Endothelial cell of umbilical vein (primary cell): Measurements from ENCODE around the gene GATAD2A. TPM values are rescaled to one million over a fixed set of nuclear protein-coding genes. Genes with fewer than 3 reads are reported as not detected.
"Not testable (repeated sequence)": the region's sequence is repeated elsewhere in the genome, so short reads cannot be mapped to it uniquely, and the experiment has no call there.

Experiments
- BruUV-seq: library from RNA; stranded (reverse); fragments of 400-500 nt; replicated peaks from 2 replicates; lab custom pipeline; 2021; lab: Mats Ljungman, UMichigan
- CTCF ChIA-PET: fragments of 300-600, 350-600 bp; sonication (Branson Sonifier 250); formaldehyde crosslinking; loops from one replicate; lab custom pipeline; 2021; ENCODE audit warnings: antibody characterized with exemption, inconsistent platforms; lab: Charles Lee
- POLR2A ChIA-PET: fragments of 300-600, 350-600 bp; sonication (Branson Sonifier 250); formaldehyde crosslinking; loops from one replicate; lab custom pipeline; 2021; ENCODE audit warnings: antibody characterized with exemption, inconsistent platforms; lab: Charles Lee
- DNase-seq: peaks from one replicate; pipeline ENCODE4 v3.0.0-alpha.2; 2011; ENCODE audit warnings: low read depth, low spot score
- FAIRE-seq: peaks from 2 replicates; lab custom pipeline; 2011; peaks lifted over from hg19 to GRCh38; lab: Jason Lieb, UNC
- H2AFZ ChIP-seq: 2 replicates; pipeline ENCODE4 v1.6.0; 2012; ENCODE audit warnings: low read depth, low read length, control low read depth, inconsistent platforms
- H3K27ac ChIP-seq: 2 replicates; pipeline ENCODE4 v1.5.1; 2011; ENCODE audit warnings: low read depth, mild to moderate bottlenecking, control low read depth, low read length, moderate library complexity; ENCODE audit not compliant: insufficient read depth
- H3K27me3 ChIP-seq, 2 experiments: 2 replicates each; pipeline versions ENCODE4 v1.6.0 to v1.6.1; 2011; ENCODE audit warnings: low read length in 2 of 2, mixed read lengths in 1 of 2; ENCODE audit not compliant: control insufficient read depth in 2 of 2, insufficient read depth in 2 of 2
- H3K36me3 ChIP-seq, 2 experiments: 2 replicates in 1 of 2; 3 replicates in 1 of 2; pipeline ENCODE4 v1.5.1; 2011; ENCODE audit warnings: low read length in 2 of 2, mild to moderate bottlenecking in 1 of 2, moderate library complexity in 1 of 2; ENCODE audit not compliant: control insufficient read depth in 2 of 2, insufficient read depth in 2 of 2; ENCODE audit errors: extremely low read depth in 1 of 2
- H3K4me1 ChIP-seq: 3 replicates; pipeline ENCODE4 v1.5.1; 2011; ENCODE audit warnings: mild to moderate bottlenecking, low read length; ENCODE audit not compliant: control insufficient read depth, insufficient read depth; ENCODE audit errors: extremely low read depth
- H3K4me2 ChIP-seq: 2 replicates; pipeline ENCODE4 v1.6.1; 2011; ENCODE audit warnings: low read length, control low read depth, mixed read lengths; ENCODE audit not compliant: insufficient read depth
- H3K4me3 ChIP-seq, 3 experiments: fragments of 200-600 bp in 1 of 3; sonication (generic), shearing (Covaris generic) in 1 of 3; replicated peaks in 1 of 3; 2 replicates each; pipeline ENCODE4 v1.5.1; 2011 to 2016; ENCODE audit warnings: control low read depth in 3 of 3, low read length in 3 of 3, mild to moderate bottlenecking in 2 of 3, inconsistent platforms in 1 of 3, low read depth in 1 of 3, moderate library complexity in 1 of 3; ENCODE audit not compliant: insufficient read depth in 1 of 3
- H3K79me2 ChIP-seq: 2 replicates; pipeline ENCODE4 v1.6.0; 2012; ENCODE audit warnings: low read length, inconsistent platforms; ENCODE audit not compliant: control insufficient read depth, insufficient read depth
- H3K9ac ChIP-seq: replicated peaks from 2 replicates; pipeline ENCODE3; 2011; ENCODE audit warnings: low read length, control low read depth; ENCODE audit not compliant: insufficient read depth; ENCODE audit errors: extremely low read depth
- H3K9me1 ChIP-seq: replicated peaks from 3 replicates; pipeline ENCODE4 v1.6.0; 2011; ENCODE audit warnings: mild to moderate bottlenecking, low read length; ENCODE audit not compliant: control insufficient read depth, insufficient read depth; ENCODE audit errors: extremely low read depth
- H3K9me3 ChIP-seq: replicated peaks from 2 replicates; pipeline ENCODE4 v1.5.1; 2012; ENCODE audit warnings: low read length, inconsistent platforms; ENCODE audit not compliant: control insufficient read depth, insufficient read depth
- H4K20me1 ChIP-seq: replicated peaks from 2 replicates; pipeline ENCODE3; 2011; ENCODE audit warnings: mild to moderate bottlenecking, low read length; ENCODE audit not compliant: control insufficient read depth, insufficient read depth; ENCODE audit errors: extremely low read depth
- EZH2 ChIP-seq: IDR thresholded peaks from 2 replicates; pipeline ENCODE4 v1.6.1; 2012; ENCODE audit warnings: borderline replicate concordance, low read depth, mild to moderate bottlenecking, moderate library complexity, low read length, inconsistent platforms; ENCODE audit not compliant: severe bottlenecking
- FOS ChIP-seq: IDR thresholded peaks from 2 replicates; pipeline ENCODE4 v1.6.1; 2011; ENCODE audit warnings: mild to moderate bottlenecking, low read length, moderate library complexity, borderline replicate concordance; ENCODE audit not compliant: insufficient read depth
- GATA2 ChIP-seq: IDR thresholded peaks from 2 replicates; pipeline ENCODE4 v1.7.0; 2011; ENCODE audit warnings: low read depth, mild to moderate bottlenecking, moderate library complexity, mixed read lengths, low read length; ENCODE audit not compliant: insufficient read length, insufficient read depth
- JUN ChIP-seq: IDR thresholded peaks from 2 replicates; pipeline ENCODE4 v1.6.1; 2011; ENCODE audit warnings: borderline replicate concordance, low read depth; ENCODE audit not compliant: insufficient read length, insufficient read depth
- MYC ChIP-seq: IDR thresholded peaks from one replicate; pipeline ENCODE4 v1.6.1; 2011; ENCODE audit warnings: mild to moderate bottlenecking, low read depth, low read length
- POLR2A ChIP-seq: IDR thresholded peaks from 2 replicates; pipeline ENCODE4 v1.6.1; 2012; ENCODE audit warnings: low read depth, mild to moderate bottlenecking, control low read depth, low read length
- POLR2AphosphoS5 ChIP-seq: IDR thresholded peaks from 2 replicates; pipeline ENCODE4 v1.6.1; 2012; ENCODE audit warnings: low read depth, mild to moderate bottlenecking, control low read depth, low read length, moderate library complexity; ENCODE audit not compliant: insufficient read depth
- dilution Hi-C: fragments of 300-500 bp; cut with MboI; formaldehyde crosslinking; loops from one replicate; pipeline ENCODE4 v1.15.0; 2019; ENCODE audit warnings: low sequenced_read_pairs; ENCODE audit not compliant: extremely low pct_ligation_motif_present
- intact Hi-C: fragments of 100-400 bp; cut with micrococcal nuclease; formaldehyde crosslinking; loops from one replicate; pipeline ENCODE4 v1.10.0; 2022
- polyA plus RNA-seq, 4 experiments: library from polyadenylated mRNA; depleted of rRNA in 3 of 4; stranded (reverse) in 3 of 4; unstranded in 1 of 4; fragments of >200 nt; gene quantifications; 2 replicates each; pipeline versions ENCODE4 v1.2.1 to v1.2.3, GENCODE V29; 2011 to 2012; ENCODE audit warnings: missing spikeins in 1 of 4
- total RNA-seq: library from RNA; stranded (reverse); gene quantifications from 2 replicates; pipeline ENCODE4 v1.2.3, GENCODE V29; 2021
- TF ChIP-seq, protein P1 (sequence below): IDR thresholded peaks from 2 replicates; pipeline ENCODE4 v1.6.1; 2011; ENCODE audit not compliant: insufficient read depth, insufficient read length
- TF ChIP-seq, protein P2 (sequence below), 2 donors: IDR thresholded peaks; 1 replicate in 1 of 2; 2 replicates in 1 of 2; pipeline ENCODE4 v1.5.1; 2011; ENCODE audit warnings: low read length in 2 of 2, mild to moderate bottlenecking in 2 of 2, moderate library complexity in 2 of 2, control low read depth in 1 of 2, inconsistent platforms in 1 of 2, low read depth in 1 of 2; ENCODE audit not compliant: insufficient read depth in 1 of 2; ENCODE audit errors: extremely low read depth in 1 of 2

Gene GATAD2A
- total and polyA plus RNA-seq, 2 donors (not counting 3 experiments of a cell fraction or from before 2014, with no cell fraction given): 27.3 to 134 TPM

DNA sequence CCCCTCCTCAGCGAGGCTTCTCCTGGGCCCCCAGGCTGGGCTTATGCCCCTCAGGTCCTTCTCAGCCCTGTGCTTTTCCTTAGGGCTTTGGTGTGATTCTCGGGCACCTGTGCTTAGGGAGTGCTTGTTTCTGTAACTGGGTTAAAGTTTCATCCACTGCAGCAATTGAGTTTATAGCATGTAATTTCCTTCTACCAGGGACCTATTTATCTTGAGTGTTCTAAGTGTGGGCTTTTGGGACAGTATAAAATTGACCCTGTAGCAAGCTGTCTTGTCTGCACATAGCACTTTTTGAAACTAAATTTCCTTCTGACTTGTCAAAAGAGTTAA lies 47.6 kb downstream of the GATAD2A start:
- Histone ChIP-seq H4K20me1 (no peaks in the 10 kb centered on the region), H3K9me3 (no peaks in the 10 kb centered on the region), H3K9ac (no peak overlapping the region), H3K4me2 (no peak overlapping the region), H3K4me3 (no peak overlapping the region), H3K27me3 (no peaks in the 10 kb centered on the region), H3K4me1 (peaks cover 4% of the 10 kb centered on the region), H3K36me3 (peaks cover 0 to 3% of the 10 kb centered on the region in 2 experiments), H2AFZ (no peak overlapping the region), H3K27ac (no peak overlapping the region), H3K79me2 (peaks cover 92% of the 10 kb centered on the region), H3K9me1 (no peaks in the 10 kb centered on the region)
- FAIRE-seq (no peak), DNase-seq (no peak)
- ChIA-PET CTCF (no interaction called here), POLR2A (no interaction called here)
- no peak for TF ChIP-seq JUN
- TF ChIP-seq, protein P1, sequence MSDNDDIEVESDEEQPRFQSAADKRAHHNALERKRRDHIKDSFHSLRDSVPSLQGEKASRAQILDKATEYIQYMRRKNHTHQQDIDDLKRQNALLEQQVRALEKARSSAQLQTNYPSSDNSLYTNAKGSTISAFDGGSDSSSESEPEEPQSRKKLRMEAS: no peak
- TF ChIP-seq POLR2AphosphoS5: no peak
- TF ChIP-seq, protein P2, sequence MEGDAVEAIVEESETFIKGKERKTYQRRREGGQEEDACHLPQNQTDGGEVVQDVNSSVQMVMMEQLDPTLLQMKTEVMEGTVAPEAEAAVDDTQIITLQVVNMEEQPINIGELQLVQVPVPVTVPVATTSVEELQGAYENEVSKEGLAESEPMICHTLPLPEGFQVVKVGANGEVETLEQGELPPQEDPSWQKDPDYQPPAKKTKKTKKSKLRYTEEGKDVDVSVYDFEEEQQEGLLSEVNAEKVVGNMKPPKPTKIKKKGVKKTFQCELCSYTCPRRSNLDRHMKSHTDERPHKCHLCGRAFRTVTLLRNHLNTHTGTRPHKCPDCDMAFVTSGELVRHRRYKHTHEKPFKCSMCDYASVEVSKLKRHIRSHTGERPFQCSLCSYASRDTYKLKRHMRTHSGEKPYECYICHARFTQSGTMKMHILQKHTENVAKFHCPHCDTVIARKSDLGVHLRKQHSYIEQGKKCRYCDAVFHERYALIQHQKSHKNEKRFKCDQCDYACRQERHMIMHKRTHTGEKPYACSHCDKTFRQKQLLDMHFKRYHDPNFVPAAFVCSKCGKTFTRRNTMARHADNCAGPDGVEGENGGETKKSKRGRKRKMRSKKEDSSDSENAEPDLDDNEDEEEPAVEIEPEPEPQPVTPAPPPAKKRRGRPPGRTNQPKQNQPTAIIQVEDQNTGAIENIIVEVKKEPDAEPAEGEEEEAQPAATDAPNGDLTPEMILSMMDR (IDR thresholded peaks at IDR 0.05; ENCODE audit: extremely low read depth in 1 of 2, insufficient read depth in 1 of 2, low read depth in 1 of 2, low read length in 2 of 2): no peak
- TF ChIP-seq GATA2: no peak
- TF ChIP-seq MYC: no peak
- TF ChIP-seq FOS: no peak
- TF ChIP-seq EZH2: no peak
- no peak for TF ChIP-seq POLR2A
- dilution Hi-C loops: no loop called here
- intact Hi-C loops: no loop called here
- BruUV-seq: no TSS peak

DNA sequence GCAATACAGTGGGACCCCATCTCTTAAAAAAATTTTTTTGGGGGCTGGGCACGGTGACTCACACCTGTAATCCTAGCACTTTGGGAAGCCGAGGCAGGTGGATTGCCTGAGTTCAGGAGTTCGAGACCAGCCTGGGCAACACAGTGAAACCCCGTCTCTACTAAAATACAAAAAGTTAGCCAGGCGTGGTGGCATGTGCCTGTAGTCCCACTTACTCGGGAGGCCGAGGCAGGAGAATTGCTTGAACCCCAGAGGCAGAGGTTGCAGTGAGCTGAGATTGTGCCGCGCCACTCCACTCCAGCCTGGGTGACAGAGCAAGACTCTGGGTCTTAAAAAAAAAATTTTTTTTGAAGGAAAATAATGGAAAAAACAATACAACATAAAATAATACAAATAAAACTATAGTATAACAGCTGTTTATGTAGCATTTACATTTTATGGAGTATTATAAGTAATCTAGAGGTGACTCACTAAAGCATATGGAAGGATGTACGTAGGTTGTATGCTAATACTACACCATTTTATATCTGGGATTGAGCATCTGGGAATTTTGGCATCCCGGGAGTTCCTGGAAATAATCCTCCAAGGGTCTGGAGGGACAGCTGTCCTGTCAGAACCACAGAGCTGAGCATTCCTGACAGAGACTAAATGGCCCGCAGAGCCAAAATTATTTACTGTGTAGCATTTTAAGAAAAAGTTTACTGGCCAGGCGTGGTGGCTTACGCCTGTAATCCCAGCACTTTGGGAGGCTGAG lies 49.9 kb downstream of the GATAD2A start:
- H3K9ac ChIP-seq, H3K4me2 ChIP-seq, H4K20me1 ChIP-seq, POLR2A ChIA-PET, DNase-seq, FAIRE-seq, intact Hi-C loops, H3K36me3 ChIP-seq, H3K9me3 ChIP-seq, H3K27me3 ChIP-seq, H3K27ac ChIP-seq, H3K9me1 ChIP-seq, dilution Hi-C loops, H2AFZ ChIP-seq, H3K4me3 ChIP-seq, BruUV-seq: not testable (repeated sequence)
- CTCF ChIA-PET: interaction anchor here (0.9 kb wide), 1 partner anchor 35 kb away, joined by 3 read pairs; no protein-coding TSS in a partner anchor
- Histone ChIP-seq H3K79me2 (peaks cover 88% of the 10 kb centered on the region), H3K4me1 (peaks cover 26% of the 10 kb centered on the region)
